Measurements from ENCODE around the gene F7. TPM values are rescaled to one million over a fixed set of nuclear protein-coding genes. Genes with fewer than 3 reads are reported as not detected.

The F7 gene
- total RNA-seq, 1 experiment from 2014 or later = 0.26 TPM

GRCh38 chr13:113164492-113164891, 58.9 kb downstream of the F7 start (continued):
- no peak for TF ChIP-seq ZNF416 (CRISPR knock-in tag; IDR thresholded peaks at IDR 0.05)

GRCh38 chr13:113166266-113166665, 60.7 kb downstream of the F7 start:
- H3K4me1 Mint-ChIP-seq = peaks cover 20% of the 10 kb centered on the region
- POLR2A ChIA-PET = interaction anchor here (0.5 kb wide), 1 partner anchor 919 kb away, joined by 3 read pairs; no protein-coding TSS in a partner anchor

GRCh38 chr13:113166681-113167080, 61.1 kb downstream of the F7 start:
- ATAC-seq (no peak), DNase-seq (ENCODE audit: low spot score) (no peak)
- peaks cover 22% of the 10 kb centered on the region for H3K36me3 Mint-ChIP-seq
- TF ChIP-seq, protein P1, sequence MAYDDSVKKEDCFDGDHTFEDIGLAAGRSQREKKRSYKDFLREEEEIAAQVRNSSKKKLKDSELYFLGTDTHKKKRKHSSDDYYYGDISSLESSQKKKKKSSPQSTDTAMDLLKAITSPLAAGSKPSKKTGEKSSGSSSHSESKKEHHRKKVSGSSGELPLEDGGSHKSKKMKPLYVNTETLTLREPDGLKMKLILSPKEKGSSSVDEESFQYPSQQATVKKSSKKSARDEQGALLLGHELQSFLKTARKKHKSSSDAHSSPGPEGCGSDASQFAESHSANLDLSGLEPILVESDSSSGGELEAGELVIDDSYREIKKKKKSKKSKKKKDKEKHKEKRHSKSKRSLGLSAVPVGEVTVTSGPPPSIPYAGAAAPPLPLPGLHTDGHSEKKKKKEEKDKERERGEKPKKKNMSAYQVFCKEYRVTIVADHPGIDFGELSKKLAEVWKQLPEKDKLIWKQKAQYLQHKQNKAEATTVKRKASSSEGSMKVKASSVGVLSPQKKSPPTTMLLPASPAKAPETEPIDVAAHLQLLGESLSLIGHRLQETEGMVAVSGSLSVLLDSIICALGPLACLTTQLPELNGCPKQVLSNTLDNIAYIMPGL (CRISPR knock-in tag; IDR thresholded peaks at IDR 0.05) = no peak
- TF ChIP-seq GABPB1 (CRISPR knock-in tag; IDR thresholded peaks at IDR 0.05) = no peak
- no peak for TF ChIP-seq ERG (CRISPR knock-in tag; IDR thresholded peaks at IDR 0.05)
- TF ChIP-seq ZNF232 (CRISPR knock-in tag; IDR thresholded peaks at IDR 0.05) = no peak
- TF ChIP-seq JUN (CRISPR knock-in tag; IDR thresholded peaks at IDR 0.05) = no peak
- TF ChIP-seq NR1H2 (CRISPR knock-in tag; IDR thresholded peaks at IDR 0.05) = no peak
- no peak for TF ChIP-seq ELF4 (CRISPR knock-in tag; IDR thresholded peaks at IDR 0.05; ENCODE audit: low read depth)
- TF ChIP-seq SOX15 (CRISPR knock-in tag; IDR thresholded peaks at IDR 0.05) = no peak
- TF ChIP-seq AFF4 (CRISPR knock-in tag; IDR thresholded peaks at IDR 0.05; ENCODE audit: borderline replicate concordance) = no peak
- no peak for TF ChIP-seq MXD4 (CRISPR knock-in tag; IDR thresholded peaks at IDR 0.05; ENCODE audit: borderline replicate concordance)
- TF ChIP-seq NR2C2 (CRISPR knock-in tag; IDR thresholded peaks at IDR 0.05) = no peak
- TF ChIP-seq, protein P2, sequence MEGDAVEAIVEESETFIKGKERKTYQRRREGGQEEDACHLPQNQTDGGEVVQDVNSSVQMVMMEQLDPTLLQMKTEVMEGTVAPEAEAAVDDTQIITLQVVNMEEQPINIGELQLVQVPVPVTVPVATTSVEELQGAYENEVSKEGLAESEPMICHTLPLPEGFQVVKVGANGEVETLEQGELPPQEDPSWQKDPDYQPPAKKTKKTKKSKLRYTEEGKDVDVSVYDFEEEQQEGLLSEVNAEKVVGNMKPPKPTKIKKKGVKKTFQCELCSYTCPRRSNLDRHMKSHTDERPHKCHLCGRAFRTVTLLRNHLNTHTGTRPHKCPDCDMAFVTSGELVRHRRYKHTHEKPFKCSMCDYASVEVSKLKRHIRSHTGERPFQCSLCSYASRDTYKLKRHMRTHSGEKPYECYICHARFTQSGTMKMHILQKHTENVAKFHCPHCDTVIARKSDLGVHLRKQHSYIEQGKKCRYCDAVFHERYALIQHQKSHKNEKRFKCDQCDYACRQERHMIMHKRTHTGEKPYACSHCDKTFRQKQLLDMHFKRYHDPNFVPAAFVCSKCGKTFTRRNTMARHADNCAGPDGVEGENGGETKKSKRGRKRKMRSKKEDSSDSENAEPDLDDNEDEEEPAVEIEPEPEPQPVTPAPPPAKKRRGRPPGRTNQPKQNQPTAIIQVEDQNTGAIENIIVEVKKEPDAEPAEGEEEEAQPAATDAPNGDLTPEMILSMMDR (IDR thresholded peaks at IDR 0.05) = no peak
- TF ChIP-seq EMX1 (CRISPR knock-in tag; IDR thresholded peaks at IDR 0.05) = no peak
- no peak for TF ChIP-seq JAZF1 (CRISPR knock-in tag; IDR thresholded peaks at IDR 0.05)
- no peak for TF ChIP-seq ZNF219 (CRISPR knock-in tag; IDR thresholded peaks at IDR 0.05; ENCODE audit: borderline replicate concordance)
- TF ChIP-seq ZNF317 (CRISPR knock-in tag; IDR thresholded peaks at IDR 0.05; ENCODE audit: borderline replicate concordance, low read depth) = no peak
- no peak for TF ChIP-seq ZMAT4 (CRISPR knock-in tag; IDR thresholded peaks at IDR 0.05)
- H3K9me3 Mint-ChIP-seq = no peaks in the 10 kb centered on the region
- H3K27ac Mint-ChIP-seq = no peak overlapping the region
- no peak overlapping the region for H3K4me3 Mint-ChIP-seq
- H3K4me1 Mint-ChIP-seq = peaks cover 22% of the 10 kb centered on the region
- ChIA-PET POLR2A (interaction anchor here (0.5 kb wide), 1 partner anchor 920 kb away, joined by 3 read pairs; no protein-coding TSS in a partner anchor), CTCF (interaction anchor here (1.2 kb wide), 1 partner anchor 76 kb away, joined by 3 read pairs; no protein-coding TSS in a partner anchor)
- no peaks in the 10 kb centered on the region; the same call in 1 of the 2 replicates for H3K27me3 Mint-ChIP-seq (ENCODE audit: low read depth)

More at GRCh38 chr13:113166266-113166665, 60.7 kb downstream of the F7 start:
- Mint-ChIP-seq H3K9me3 (no peaks in the 10 kb centered on the region), H3K36me3 (peaks cover 18% of the 10 kb centered on the region), H3K27me3 (ENCODE audit: low read depth) (no peaks in the 10 kb centered on the region; the same call in 1 of the 2 replicates), H3K4me3 (no peak overlapping the region), H3K27ac (no peak overlapping the region)
- DNase-seq (ENCODE audit: low spot score) = no peak
- CTCF ChIA-PET = interaction anchor here (1.2 kb wide), 1 partner anchor 76 kb away, joined by 3 read pairs; no protein-coding TSS in a partner anchor
- no peak for TF ChIP-seq GABPB1 (CRISPR knock-in tag; IDR thresholded peaks at IDR 0.05)
- TF ChIP-seq NR2C2 (CRISPR knock-in tag; IDR thresholded peaks at IDR 0.05) = no peak
- TF ChIP-seq ATF1 (CRISPR knock-in tag; IDR thresholded peaks at IDR 0.05) = no peak
- no peak for TF ChIP-seq ZNF671 (CRISPR knock-in tag; IDR thresholded peaks at IDR 0.05)
- TF ChIP-seq ZNF232 (CRISPR knock-in tag; IDR thresholded peaks at IDR 0.05) = no peak
- no peak for ATAC-seq

All from WTC11 (cell line).